Activated CD4-positive, CD25-positive, alpha-beta regulatory T cell (primary cell): ENCODE data around the gene PLXDC2.
"Not testable (repeated sequence)": the region's sequence is repeated elsewhere in the genome, so short reads cannot be mapped to it uniquely, and the experiment has no call there.

Experiments used
- DNase-seq, 4 experiments: peaks; one replicate each; lab custom pipeline; 2025; lab: John Stamatoyannopoulos, UW

Gene PLXDC2

GRCh38 chr10:20114179-20114578, 297.9 kb downstream of the PLXDC2 start:
- no peak for DNase-seq

DNA sequence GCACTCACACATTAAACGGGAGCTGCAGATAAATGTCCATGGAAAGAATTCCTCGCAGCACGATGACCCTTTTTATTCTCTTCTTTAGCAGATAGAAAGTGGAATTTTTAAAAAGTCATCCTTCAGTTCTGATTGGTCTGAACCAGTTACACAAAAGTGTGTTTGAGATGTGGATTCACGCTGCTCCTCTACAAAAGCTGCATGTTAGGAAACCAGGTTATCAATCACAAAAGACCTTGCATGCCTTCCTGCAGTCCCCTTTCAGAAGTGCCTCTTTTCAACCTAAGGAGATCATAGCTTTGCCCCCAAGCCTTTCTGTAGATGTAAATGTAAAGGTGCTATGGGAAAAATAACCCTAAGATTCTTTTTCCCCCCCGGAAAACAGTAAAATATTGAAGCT, 299.7 kb downstream of the PLXDC2 start:
- no peak for DNase-seq

GRCh38 chr10:20117471-20117870, 301.2 kb downstream of the PLXDC2 start:
- no peak for DNase-seq

GRCh38 chr10:20118119-20118518, 301.9 kb downstream of the PLXDC2 start:
- DNase-seq, result no peak

GRCh38 chr10:20128811-20129210, 312.6 kb downstream of the PLXDC2 start:
- no peak for DNase-seq

GRCh38 chr10:20132816-20133215, 316.6 kb downstream of the PLXDC2 start:
- DNase-seq, result no peak

DNA sequence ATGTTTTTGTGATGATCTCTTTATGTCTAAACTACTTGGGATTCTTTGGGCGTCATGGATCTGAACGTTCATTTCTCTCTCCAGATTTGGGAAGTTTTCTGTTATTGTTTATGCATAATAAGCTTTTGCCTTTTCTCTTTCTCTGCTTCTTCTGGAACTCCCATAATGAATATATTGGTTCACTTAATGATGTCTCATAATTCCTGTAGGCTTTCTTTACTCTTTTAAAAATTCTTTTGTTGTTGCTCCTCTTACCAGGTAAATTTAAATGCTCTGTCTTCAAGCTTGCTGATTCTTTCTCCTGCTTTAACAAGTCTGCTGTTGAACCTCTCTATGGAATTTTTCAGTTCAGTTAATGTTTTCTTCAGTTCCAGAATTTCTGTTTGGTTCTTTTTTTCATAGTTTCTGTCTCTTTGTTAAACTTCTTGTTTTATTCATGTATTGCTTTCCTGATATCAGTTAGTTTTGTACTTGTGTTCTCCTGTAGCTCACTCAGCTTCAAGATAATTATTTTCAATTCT, 317.5 kb downstream of the PLXDC2 start:
- DNase-seq, result no peak

GRCh38 chr10:20142311-20142710, 326.1 kb downstream of the PLXDC2 start:
- DNase-seq, result no peak

DNA sequence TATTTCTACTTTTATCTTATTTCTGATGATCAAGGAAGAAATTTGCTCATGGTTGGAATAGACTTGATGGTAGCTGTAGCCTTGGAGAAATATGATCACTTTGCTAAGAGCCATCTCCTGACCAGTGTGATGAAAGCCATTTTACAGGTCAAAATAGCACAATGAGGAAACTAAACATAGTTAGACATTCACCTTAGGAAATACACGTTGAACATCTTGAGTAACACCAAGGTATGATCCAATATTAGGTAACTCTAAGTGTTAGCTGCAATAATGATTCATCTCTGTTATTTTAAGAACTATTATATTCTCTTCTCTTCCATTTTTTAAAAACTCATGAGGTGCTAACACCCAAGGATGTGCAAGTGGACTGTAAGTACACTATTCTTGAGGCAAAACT, 328.0 kb downstream of the PLXDC2 start:
- no peak for DNase-seq

DNA sequence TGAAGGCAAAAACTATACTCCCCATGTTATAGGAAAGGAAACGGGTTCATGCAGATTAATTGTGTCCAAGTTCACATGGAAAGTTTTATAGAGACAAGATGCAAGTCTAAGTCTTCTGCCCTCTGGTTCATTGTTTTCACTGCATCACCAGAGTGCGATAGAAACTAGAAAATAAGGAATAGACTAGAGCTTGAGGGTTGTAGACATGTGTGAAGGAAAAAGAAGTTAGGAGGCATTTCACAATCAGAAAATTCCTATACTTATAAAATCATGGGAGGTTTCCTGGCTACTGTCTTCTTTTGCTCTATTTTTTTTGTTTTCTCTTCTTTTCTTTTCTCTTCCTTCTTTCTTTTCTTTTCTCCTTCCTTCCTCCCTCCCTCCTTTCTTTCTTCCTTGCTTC, 329.8 kb downstream of the PLXDC2 start:
- DNase-seq, result no peak

DNA sequence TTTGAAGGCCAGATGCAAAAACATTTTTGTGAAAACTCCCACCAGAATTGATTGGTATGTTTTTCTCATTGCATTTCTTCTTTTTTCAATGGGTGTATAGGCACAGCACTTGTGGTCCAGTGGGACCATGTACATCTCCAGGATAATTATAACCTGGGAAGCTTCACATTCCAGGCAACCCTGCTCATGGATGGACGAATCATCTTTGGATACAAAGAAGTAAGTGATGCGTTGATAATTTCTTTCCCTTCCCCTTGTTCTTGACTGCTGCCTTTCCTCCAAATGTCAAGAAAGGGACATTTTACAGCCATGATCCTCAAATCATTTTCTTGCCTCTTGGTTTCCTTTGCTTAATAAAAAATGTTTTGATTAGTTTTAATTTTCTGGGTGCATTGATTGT, 331.5 kb downstream of the PLXDC2 start:
- no peak for DNase-seq

- no peak for DNase-seq
Observed at GRCh38 chr10:20156511-20156910, 340.3 kb downstream of the PLXDC2 start.

GRCh38 chr10:20157314-20157713, 341.1 kb downstream of the PLXDC2 start:
- no peak for DNase-seq

- no peak for DNase-seq
Observed at GRCh38 chr10:20158086-20158485, 341.9 kb downstream of the PLXDC2 start.

DNA sequence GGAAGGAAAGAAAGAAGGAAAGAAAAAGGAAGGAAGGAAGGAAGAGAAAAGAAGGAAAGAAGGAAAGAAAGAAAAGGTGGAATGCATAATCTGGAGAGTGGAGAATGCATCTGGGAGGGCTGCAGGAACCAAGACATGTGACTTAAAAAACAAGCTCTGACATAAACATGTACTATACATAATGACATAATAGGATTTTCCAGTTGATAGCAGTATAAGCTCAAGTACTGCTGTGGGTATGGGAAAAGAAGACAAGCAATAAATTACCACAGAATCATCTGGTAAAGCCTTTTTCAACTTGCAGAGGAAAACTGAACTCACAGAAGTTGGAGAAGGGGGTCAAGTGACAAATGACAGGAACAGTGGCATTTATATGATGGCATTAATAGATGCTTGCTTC, 345.9 kb downstream of the PLXDC2 start:
- no peak for DNase-seq

DNA sequence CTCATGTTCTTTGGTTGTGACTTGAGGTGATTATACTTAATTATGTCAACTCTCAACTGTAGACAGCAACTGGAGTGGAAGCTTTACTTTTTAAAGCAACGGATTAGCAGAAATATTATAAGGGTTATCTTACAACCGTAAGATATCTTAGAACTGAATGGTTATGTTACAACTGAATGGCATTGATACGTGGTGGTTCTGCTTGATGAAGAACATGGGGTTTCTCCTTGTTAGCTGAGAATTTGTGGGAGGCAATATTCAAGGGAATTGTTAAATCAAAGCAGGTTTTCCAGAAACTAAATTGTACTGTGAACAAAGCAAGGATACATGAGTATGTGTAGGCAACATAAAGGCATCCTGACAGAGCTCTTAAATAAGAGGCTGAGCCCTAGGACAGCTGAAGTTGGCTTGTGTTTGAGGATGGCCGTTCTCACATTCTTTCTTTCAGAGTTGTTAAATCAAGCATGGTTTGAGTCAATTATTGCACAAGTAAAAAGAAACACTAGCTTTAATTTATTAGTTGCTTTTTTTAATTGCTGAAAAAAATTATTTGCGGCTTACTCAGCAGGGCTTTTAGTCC, 350.0 kb downstream of the PLXDC2 start:
- no peak for DNase-seq

DNA sequence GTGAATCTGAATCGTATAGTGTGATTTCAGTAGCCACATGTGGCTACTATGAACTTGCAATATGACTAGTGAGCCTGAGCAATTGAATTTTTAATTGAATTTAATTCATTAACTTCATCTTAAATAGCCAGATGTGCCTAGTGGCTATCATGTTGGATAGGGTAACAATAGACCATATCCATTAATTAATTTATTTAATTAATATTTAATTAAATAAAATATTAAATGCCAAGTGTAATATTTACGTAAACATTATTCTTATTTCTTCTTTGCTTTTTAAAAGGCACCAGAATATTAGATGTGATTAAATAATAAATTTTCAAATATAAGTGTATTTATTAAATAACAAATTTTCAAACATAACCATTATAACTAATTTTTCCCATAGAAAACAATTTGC, 354.4 kb downstream of the PLXDC2 start:
- no peak for DNase-seq

DNA sequence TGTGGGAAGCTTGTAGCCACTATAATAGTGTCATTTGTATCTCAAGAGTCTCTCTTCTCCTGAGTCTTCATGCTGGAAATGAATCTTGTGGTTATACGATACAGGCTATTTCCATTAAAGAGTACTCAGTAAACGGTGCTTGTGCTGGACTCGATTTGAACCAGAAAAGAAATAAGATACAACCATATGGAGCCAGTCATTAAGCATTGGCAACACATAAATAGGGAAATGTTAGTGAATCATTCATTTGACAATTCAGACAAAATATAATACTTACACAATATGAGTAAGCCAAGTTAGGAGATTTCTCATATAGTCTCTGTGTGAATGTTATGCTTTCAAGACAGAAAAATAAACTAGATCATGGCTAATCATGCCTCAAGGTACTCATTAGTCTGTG, 356.8 kb downstream of the PLXDC2 start:
- no peak for DNase-seq

- no peak for DNase-seq
Observed at GRCh38 chr10:20175719-20176118, 359.5 kb downstream of the PLXDC2 start.

DNA sequence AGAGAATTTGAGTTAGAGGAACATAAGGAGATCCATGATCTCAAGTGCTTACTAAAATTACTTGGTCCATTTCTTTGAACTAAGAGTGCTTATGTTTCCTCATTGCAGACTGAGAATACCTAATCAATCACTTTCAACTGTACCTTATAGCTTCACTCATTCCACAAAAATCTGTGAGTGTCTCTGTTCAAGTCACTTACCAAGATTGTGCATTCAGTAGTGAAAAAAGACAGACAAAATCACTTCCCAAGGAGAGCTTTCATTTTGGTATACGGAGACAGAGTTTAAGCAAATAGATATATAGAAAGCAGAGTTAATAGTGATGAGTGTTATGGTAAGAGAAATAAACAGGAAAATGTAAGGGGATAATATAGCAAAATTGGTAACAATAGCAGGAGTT, 364.5 kb downstream of the PLXDC2 start:
- DNase-seq, result no peak

- no peak for DNase-seq
Observed at GRCh38 chr10:20181434-20181833, 365.2 kb downstream of the PLXDC2 start.

DNA sequence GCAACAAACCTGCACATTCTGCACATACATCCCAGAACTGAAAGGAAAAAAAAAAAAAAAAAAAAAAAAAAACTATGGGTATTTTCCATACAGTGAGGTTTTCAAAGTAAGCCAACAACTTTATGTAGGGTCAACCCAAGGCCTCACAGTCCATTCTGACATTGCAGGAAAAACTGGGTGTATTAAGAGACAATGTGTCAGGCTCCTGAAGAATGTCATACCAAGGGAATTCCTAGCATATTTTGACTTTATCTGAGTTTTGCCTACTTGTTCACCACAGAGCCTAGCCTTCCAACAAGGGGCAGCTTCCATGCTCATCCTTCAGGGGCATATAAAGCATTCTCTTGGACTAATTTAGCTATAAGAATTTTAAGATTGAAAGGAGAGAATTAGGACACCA, 368.9 kb downstream of the PLXDC2 start:
- DNase-seq, result no peak

DNA sequence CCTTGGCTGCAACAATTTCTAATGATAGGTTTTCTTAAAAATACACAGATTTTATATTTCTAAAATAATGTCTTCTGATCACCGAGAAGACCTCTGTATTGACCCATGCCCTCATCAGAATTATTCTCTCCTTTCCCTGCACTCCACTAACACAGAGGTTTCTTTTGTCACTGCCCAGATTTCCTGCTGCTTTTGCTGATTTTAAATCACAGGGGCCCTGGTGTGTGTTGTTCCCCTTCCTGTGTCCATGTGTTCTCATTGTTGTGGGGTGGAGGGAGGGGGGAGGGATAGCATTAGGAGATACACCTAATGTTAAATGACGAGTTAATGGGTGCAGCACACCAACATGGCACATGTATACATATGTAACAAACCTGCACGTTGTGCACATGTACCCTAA, 375.2 kb downstream of the PLXDC2 start:
- DNase-seq, result not testable (repeated sequence)

DNA sequence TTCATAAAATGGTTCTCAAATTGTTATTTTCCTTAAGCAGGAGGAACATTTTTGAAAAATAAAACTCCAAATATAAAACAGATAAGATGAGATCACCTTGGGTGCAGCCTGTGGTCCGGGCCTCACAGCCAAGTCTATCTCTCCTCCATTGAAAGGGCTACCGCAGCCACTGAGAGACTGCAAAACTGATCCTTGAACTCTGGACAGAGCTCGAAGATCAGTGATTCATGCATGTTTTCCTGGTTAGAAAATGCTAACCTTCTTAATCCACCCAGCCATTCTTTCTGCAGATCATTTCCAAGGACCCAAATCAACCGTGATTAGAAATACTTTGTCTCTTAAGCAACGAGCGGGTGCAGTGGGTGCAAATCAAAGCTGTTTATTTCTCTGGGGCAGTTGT, 378.8 kb downstream of the PLXDC2 start:
- DNase-seq, result no peak

DNA sequence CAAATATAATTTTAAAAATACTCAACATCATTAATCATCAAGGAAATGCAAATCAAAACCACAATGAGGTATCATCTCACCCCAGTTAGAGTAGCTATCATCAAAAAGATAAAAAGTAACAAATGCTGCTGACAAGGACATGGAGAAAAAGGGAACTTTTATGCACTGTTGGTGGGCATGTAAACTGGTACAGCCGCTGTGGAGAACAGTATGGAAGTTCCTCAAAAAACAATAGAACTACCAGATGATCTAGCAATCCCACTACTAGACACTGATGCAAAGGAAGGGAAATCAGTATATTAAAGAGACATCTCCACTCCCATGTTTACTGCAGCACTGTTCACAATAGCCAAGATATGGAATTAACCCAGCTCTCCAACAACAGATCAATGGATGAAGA, 384.5 kb downstream of the PLXDC2 start:
- DNase-seq, result no peak
